Measurements from ENCODE around the gene RFLNA. TPM values are rescaled to one million over a fixed set of nuclear protein-coding genes. Genes with fewer than 3 reads are reported as not detected.

Gene RFLNA
- total and polyA plus RNA-seq, 3 experiments from 2014 or later = not detected

GRCh38 chr12:124302807-124303578, 8.1 kb downstream of the RFLNA start:
- peaks cover 0 to 2% (median 0%) of the 10 kb centered on the region in 5 donors for H3K9me3 Mint-ChIP-seq
- ChIA-PET POLR2A (no interaction called here), CTCF (no interaction called here)
- H3K4me3 Mint-ChIP-seq = no peak overlapping the region
- DNase-seq = no peak
- H3K27me3 Mint-ChIP-seq = peaks cover 6 to 15% of the 10 kb centered on the region in 2 donors
- Histone ChIP-seq H3K4me1 (ENCODE audit: insufficient read depth, low read length) (no peaks in the 10 kb centered on the region), H3K36me3 (ENCODE audit: insufficient read depth, low read length) (no peaks in the 10 kb centered on the region), H3K4me3 (ENCODE audit: low read length) (no peak overlapping the region), H3K27me3 (ENCODE audit: insufficient read depth, low read length, poor library complexity, severe bottlenecking) (no peaks in the 10 kb centered on the region), H3K9me3 (ENCODE audit: low read length) (no peaks in the 10 kb centered on the region), H3K27ac (ENCODE audit: low read depth, low read length) (no peak overlapping the region)
- H3K36me3 Mint-ChIP-seq = no peaks in the 10 kb centered on the region
- no peaks in the 10 kb centered on the region for H3K4me1 Mint-ChIP-seq
- no peak overlapping the region for H3K27ac Mint-ChIP-seq

- no peaks in the 10 kb centered on the region for H3K36me3 ChIP-seq (ENCODE audit: insufficient read depth, low read length)
- POLR2A ChIA-PET = no interaction called here
- CTCF ChIA-PET = no interaction called here
- no peak for DNase-seq
- Mint-ChIP-seq H3K4me3 (no peak overlapping the region), H3K36me3 (no peaks in the 10 kb centered on the region), H3K4me1 (no peaks in the 10 kb centered on the region), H3K27me3 (peaks cover 3 to 8% of the 10 kb centered on the region in 2 donors), H3K9me3 (peaks cover 0 to 2% (median 0%) of the 10 kb centered on the region in 5 donors), H3K27ac (no peak overlapping the region)
- H3K27ac ChIP-seq (ENCODE audit: low read depth, low read length) = no peak overlapping the region
- H3K27me3 ChIP-seq (ENCODE audit: insufficient read depth, low read length, poor library complexity, severe bottlenecking) = no peaks in the 10 kb centered on the region
- no peak overlapping the region for H3K4me3 ChIP-seq (ENCODE audit: low read length)
- no peaks in the 10 kb centered on the region for H3K9me3 ChIP-seq (ENCODE audit: low read length)
- H3K4me1 ChIP-seq (ENCODE audit: insufficient read depth, low read length) = no peaks in the 10 kb centered on the region
Observed at GRCh38 chr12:124303579-124304313, 8.9 kb downstream of the RFLNA start.

GRCh38 chr12:124304314-124304790, 9.5 kb downstream of the RFLNA start:
- no peaks in the 10 kb centered on the region for H3K4me1 ChIP-seq (ENCODE audit: insufficient read depth, low read length)
- no peak for DNase-seq
- no peak overlapping the region for H3K4me3 Mint-ChIP-seq

GRCh38 chr12:124305136-124305535, 10.2 kb downstream of the RFLNA start:
- Mint-ChIP-seq H3K27ac (no peak overlapping the region), H3K4me1 (no peaks in the 10 kb centered on the region), H3K9me3 (no peaks in the 10 kb centered on the region), H3K4me3 (no peak overlapping the region), H3K27me3 (peaks cover 3 to 4% of the 10 kb centered on the region in 2 donors), H3K36me3 (no peaks in the 10 kb centered on the region)
- Histone ChIP-seq H3K27ac (ENCODE audit: low read depth, low read length) (no peak overlapping the region), H3K4me1 (ENCODE audit: insufficient read depth, low read length) (no peaks in the 10 kb centered on the region), H3K27me3 (ENCODE audit: insufficient read depth, low read length, poor library complexity, severe bottlenecking) (no peaks in the 10 kb centered on the region), H3K4me3 (ENCODE audit: low read length) (no peak overlapping the region), H3K9me3 (ENCODE audit: low read length) (no peaks in the 10 kb centered on the region), H3K36me3 (ENCODE audit: insufficient read depth, low read length) (no peaks in the 10 kb centered on the region)
- ChIA-PET POLR2A (no interaction called here), CTCF (no interaction called here)
- DNase-seq = no peak

More at GRCh38 chr12:124304314-124304790, 9.5 kb downstream of the RFLNA start:
- H3K9me3 Mint-ChIP-seq = peaks cover 0 to under 1% (median 0%) of the 10 kb centered on the region in 5 donors
- H3K27me3 ChIP-seq (ENCODE audit: insufficient read depth, low read length, poor library complexity, severe bottlenecking) = no peaks in the 10 kb centered on the region
- POLR2A ChIA-PET = no interaction called here
- H3K4me3 ChIP-seq (ENCODE audit: low read length) = no peak overlapping the region
- H3K27ac ChIP-seq (ENCODE audit: low read depth, low read length) = no peak overlapping the region
- no peaks in the 10 kb centered on the region for H3K36me3 ChIP-seq (ENCODE audit: insufficient read depth, low read length)
- H3K36me3 Mint-ChIP-seq = no peaks in the 10 kb centered on the region
- CTCF ChIA-PET = no interaction called here
- H3K9me3 ChIP-seq (ENCODE audit: low read length) = no peaks in the 10 kb centered on the region
- no peaks in the 10 kb centered on the region for H3K4me1 Mint-ChIP-seq
- H3K27me3 Mint-ChIP-seq = peaks cover 3 to 5% of the 10 kb centered on the region in 2 donors
- H3K27ac Mint-ChIP-seq = no peak overlapping the region

GRCh38 chr12:124305776-124306685, 11.1 kb downstream of the RFLNA start:
- ChIA-PET CTCF (no interaction called here), POLR2A (no interaction called here)
- Histone ChIP-seq H3K4me1 (ENCODE audit: insufficient read depth, low read length) (no peaks in the 10 kb centered on the region), H3K9me3 (ENCODE audit: low read length) (no peaks in the 10 kb centered on the region), H3K27me3 (ENCODE audit: insufficient read depth, low read length, poor library complexity, severe bottlenecking) (no peaks in the 10 kb centered on the region), H3K4me3 (ENCODE audit: low read length) (no peak overlapping the region), H3K36me3 (ENCODE audit: insufficient read depth, low read length) (no peaks in the 10 kb centered on the region), H3K27ac (ENCODE audit: low read depth, low read length) (no peak overlapping the region)
- Mint-ChIP-seq H3K9me3 (no peaks in the 10 kb centered on the region), H3K27ac (no peak overlapping the region), H3K36me3 (no peaks in the 10 kb centered on the region), H3K4me3 (no peak overlapping the region), H3K4me1 (no peaks in the 10 kb centered on the region), H3K27me3 (peaks cover 3 to 4% of the 10 kb centered on the region in 2 donors)
- DNase-seq = no peak

- H3K4me1 ChIP-seq (ENCODE audit: insufficient read depth, low read length) = no peaks in the 10 kb centered on the region
- H3K36me3 ChIP-seq (ENCODE audit: insufficient read depth, low read length) = no peaks in the 10 kb centered on the region
- Mint-ChIP-seq H3K9me3 (no peaks in the 10 kb centered on the region), H3K4me1 (no peaks in the 10 kb centered on the region), H3K36me3 (no peaks in the 10 kb centered on the region), H3K27ac (no peak overlapping the region), H3K4me3 (no peak overlapping the region), H3K27me3 (peaks cover 3 to 4% of the 10 kb centered on the region in 2 donors)
- DNase-seq = no peak
- H3K4me3 ChIP-seq (ENCODE audit: low read length) = no peak overlapping the region
- CTCF ChIA-PET = no interaction called here
- no peak overlapping the region for H3K27ac ChIP-seq (ENCODE audit: low read depth, low read length)
- no peaks in the 10 kb centered on the region for H3K27me3 ChIP-seq (ENCODE audit: insufficient read depth, low read length, poor library complexity, severe bottlenecking)
- H3K9me3 ChIP-seq (ENCODE audit: low read length) = no peaks in the 10 kb centered on the region
- POLR2A ChIA-PET = no interaction called here
Observed at GRCh38 chr12:124306686-124307555, 12.0 kb downstream of the RFLNA start.

GRCh38 chr12:124307556-124307825, 12.6 kb downstream of the RFLNA start:
- Histone ChIP-seq H3K4me1 (ENCODE audit: insufficient read depth, low read length) (no peaks in the 10 kb centered on the region), H3K27me3 (ENCODE audit: insufficient read depth, low read length, poor library complexity, severe bottlenecking) (no peaks in the 10 kb centered on the region), H3K36me3 (ENCODE audit: insufficient read depth, low read length) (no peaks in the 10 kb centered on the region), H3K4me3 (ENCODE audit: low read length) (no peak overlapping the region), H3K27ac (ENCODE audit: low read depth, low read length) (no peak overlapping the region), H3K9me3 (ENCODE audit: low read length) (no peaks in the 10 kb centered on the region)
- Mint-ChIP-seq H3K4me3 (no peak overlapping the region), H3K4me1 (no peaks in the 10 kb centered on the region), H3K9me3 (no peaks in the 10 kb centered on the region), H3K27ac (no peak overlapping the region), H3K27me3 (peaks cover 0 to 4% of the 10 kb centered on the region in 2 donors), H3K36me3 (no peaks in the 10 kb centered on the region)
- CTCF ChIA-PET = no interaction called here
- no peak for DNase-seq
- POLR2A ChIA-PET = no interaction called here
